ENCODE results near the gene BBIP1. TPM values are rescaled to one million over a fixed set of nuclear protein-coding genes. Genes with fewer than 3 reads are reported as not detected.

BBIP1 gene
- total and polyA plus RNA-seq, 9 of the 15 experiments (the other 6 are each of a cell fraction or from before 2014, with no cell fraction given), result 5.2 to 31.0 (median 19.4) TPM

- no peaks in the 10 kb centered on the region for H4K20me1 ChIP-seq (replicated peaks; ENCODE audit: control insufficient read depth, insufficient read depth, low read length)
- no TSS peak for BruUV-seq (replicated peaks)
- DNase-seq (ENCODE audit: extremely low read depth in 1 of 4, low spot score in 3 of 4) (peak in 1 of 4 experiments; percentile 49), FAIRE-seq (peak; percentile 67), ATAC-seq (peak; percentile 49)
- H3K27me3 ChIP-seq (ENCODE audit: control insufficient read depth in 2 of 2, insufficient read depth in 2 of 2, low read length in 2 of 2), result no peaks in the 10 kb centered on the region
- H3K4me1 ChIP-seq (replicated peaks in 1 of 2; ENCODE audit: control insufficient read depth in 2 of 2, insufficient read depth in 2 of 2, low read length in 2 of 2), result peaks cover 12 to 59% of the 10 kb centered on the region in 2 experiments
- H3K9me3 ChIP-seq (replicated peaks; ENCODE audit: control insufficient read depth, insufficient read depth, low read depth, low read length), result no peaks in the 10 kb centered on the region
- H3K36me3 ChIP-seq (ENCODE audit: control insufficient read depth, insufficient read depth, low read length), result no peaks in the 10 kb centered on the region
- H3K9me1 ChIP-seq (ENCODE audit: control insufficient read depth, insufficient read depth, low read length), result no peaks in the 10 kb centered on the region
- in situ Hi-C loops (cut with MboI), result no loop called here
- H3K4me2 ChIP-seq (ENCODE audit: insufficient read depth, low read length), result peak overlapping the region; percentile 49
- H3K9ac ChIP-seq (ENCODE audit: insufficient read depth in 1 of 2, low read depth in 2 of 2, low read length in 2 of 2), result peak overlapping the region; percentile 54 to 67; a peak in 3 of 4 replicates
- no peaks in the 10 kb centered on the region for H3K79me2 ChIP-seq (ENCODE audit: control insufficient read depth, insufficient read depth, low read length)
- no peak overlapping the region for H3K4me3 ChIP-seq
- peak overlapping the region; percentile 80 for H3K27ac ChIP-seq (ENCODE audit: extremely low read depth, low read depth, low read length)
- ChIA-PET CTCF (ENCODE audit: low intra/inter-chr PET ratio) (no interaction called here), POLR2A (no interaction called here)
- 17% methylated on average over 4 of the region's 6 CpGs for WGBS (ENCODE audit: insufficient coverage, low coverage, missing lambda C conversion rate)
- H2AFZ ChIP-seq (ENCODE audit: low read depth, low read length), result peak overlapping the region; percentile 99
- intact Hi-C loops (cut with micrococcal nuclease), result no loop called here
- TF ChIP-seq SPI1 (IDR thresholded peaks at IDR 0.05; ENCODE audit: borderline replicate concordance, low read depth, low read length), result peak; percentile 22; the same call in 1 of the 2 replicates
- TF ChIP-seq CEBPZ (IDR thresholded peaks at IDR 0.05; ENCODE audit: borderline replicate concordance, low read depth, low read length), result no peak
- no peak for TF ChIP-seq C11orf30 (IDR thresholded peaks at IDR 0.05; ENCODE audit: low read depth)
- no peak for TF ChIP-seq ZNF436 (CRISPR knock-in tag; IDR thresholded peaks at IDR 0.05)
- no peak for TF ChIP-seq NR0B1 (IDR thresholded peaks at IDR 0.05; ENCODE audit: partially characterized antibody)
- TF ChIP-seq MITF (IDR thresholded peaks at IDR 0.05), result no peak
- TF ChIP-seq NFRKB (IDR thresholded peaks at IDR 0.05; ENCODE audit: low read depth), result 0 out of 2 replicates have a peak, but pooled peaks have one; percentile 48
- no peak for TF ChIP-seq HOXB6 (CRISPR knock-in tag; IDR thresholded peaks at IDR 0.05; ENCODE audit: borderline replicate concordance)
- TF ChIP-seq PYGO2 (tag; IDR thresholded peaks at IDR 0.05), result no peak
- peak; percentile 98 for TF ChIP-seq PKNOX1 (IDR thresholded peaks at IDR 0.05)
- TF ChIP-seq DACH1 (IDR thresholded peaks at IDR 0.05; ENCODE audit: partially characterized antibody), result no peak
- no peak for TF ChIP-seq SMARCA4 (IDR thresholded peaks at IDR 0.05)
- TF ChIP-seq NR3C1 (CRISPR knock-in tag; IDR thresholded peaks at IDR 0.05), result no peak
- TF ChIP-seq HDGF (IDR thresholded peaks at IDR 0.05), result no peak
- TF ChIP-seq MEIS2 (IDR thresholded peaks at IDR 0.05; ENCODE audit: partially characterized antibody), result peak; percentile 80
Measured at GRCh38 chr10:110864662-110865140, 54.3 kb downstream of the BBIP1 start.

Measured in K562 (cell line).